Measurements from ENCODE around the gene SORL1. TPM values are rescaled to one million over a fixed set of nuclear protein-coding genes. Genes with fewer than 3 reads are reported as not detected.

Gene SORL1
- total and polyA plus RNA-seq, 2 of the 8 experiments (the other 6 are each of a cell fraction or from before 2014, with no cell fraction given): 38.1 to 65.5 TPM

DNA sequence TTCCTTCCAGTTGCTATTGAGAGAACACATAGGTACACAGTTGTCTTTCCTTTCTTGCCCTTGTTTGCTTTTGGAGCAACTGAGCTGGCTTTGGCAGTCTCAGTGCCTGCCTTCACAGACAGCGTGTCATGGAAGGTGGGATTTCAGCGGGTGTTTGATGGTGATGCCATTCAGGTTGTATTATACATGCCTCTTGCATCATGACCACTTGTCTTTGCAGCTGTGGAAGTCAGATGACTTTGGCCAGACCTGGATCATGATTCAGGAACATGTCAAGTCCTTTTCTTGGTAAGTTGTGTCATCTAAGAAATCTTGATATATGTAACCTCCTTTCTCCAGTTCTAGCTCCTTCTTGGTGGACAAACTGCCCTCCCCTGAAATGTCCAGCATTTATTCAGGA, 37.7 kb downstream of the SORL1 start:
- Histone ChIP-seq H3K4me3 (ENCODE audit: extremely low read depth in 1 of 4, insufficient read depth in 2 of 4, low read depth in 3 of 4, low read length in 4 of 4) (no peak overlapping the region), H3K23me2 (ENCODE audit: low read depth, low read length) (no peaks in the 10 kb centered on the region)

More for the DNA sequence above, 37.7 kb downstream of the SORL1 start:
- no peak overlapping the region for H2AFZ ChIP-seq (ENCODE audit: low read length)
- CTCF ChIA-PET (ENCODE audit: partially characterized antibody): interaction anchor here (1.4 kb wide), 1 partner anchor 25 kb away, joined by 4 read pairs; no protein-coding TSS in a partner anchor
- H3K14ac ChIP-seq (ENCODE audit: insufficient read length): no peak overlapping the region
- H4K91ac ChIP-seq (replicated peaks; ENCODE audit: insufficient read length, low read length): no peak overlapping the region
- WGBS, 2 experiments (ENCODE audit: extremely low coverage in 1 of 2, insufficient coverage in 1 of 2, insufficient read length in 1 of 2, insufficient replicate concordance in 2 of 2, low coverage in 1 of 2, low lambda C conversion rate in 2 of 2, missing lambda C conversion rate in 1 of 2): 95% methylated on average over 2 of the region's 2 CpGs; no CpG with 5 or more reads in 1 of the 2 experiments
- H4K5ac ChIP-seq (ENCODE audit: insufficient read length, low read depth, low read length): no peak overlapping the region
- H3K4me1 ChIP-seq (replicated peaks in 1 of 4; ENCODE audit: control insufficient read depth in 3 of 4, insufficient read depth in 4 of 4, low read length in 3 of 4): peaks cover 0 to 7% (median 6%) of the 10 kb centered on the region in 4 experiments; a peak in 4 of 7 replicates
- no peak overlapping the region for H3K4ac ChIP-seq (replicated peaks; ENCODE audit: insufficient read length, low read depth, low read length)
- H2BK15ac ChIP-seq (ENCODE audit: low read length): no peak overlapping the region
- no peak overlapping the region for H2BK20ac ChIP-seq (ENCODE audit: low read length)
- no peak overlapping the region for H2BK5ac ChIP-seq (ENCODE audit: low read depth, low read length)
- H2BK120ac ChIP-seq (replicated peaks; ENCODE audit: low read depth, low read length): no peak overlapping the region
- no peak overlapping the region for H2AK5ac ChIP-seq (ENCODE audit: low read depth, low read length)
- H3K79me2 ChIP-seq (ENCODE audit: control insufficient read depth in 1 of 2, insufficient read depth in 2 of 2, low read length in 2 of 2): peaks cover 0 to 3% of the 10 kb centered on the region in 2 experiments; a peak in 2 of 4 replicates
- no peak overlapping the region for H3K56ac ChIP-seq (replicated peaks; ENCODE audit: insufficient read length, low read depth, low read length)
- H3K36me3 ChIP-seq (ENCODE audit: control insufficient read depth in 2 of 4, insufficient read depth in 4 of 4, low read length in 3 of 4): peaks cover 2 to 31% (median 21%) of the 10 kb centered on the region in 4 experiments; a peak in 7 of 8 replicates
- POLR2A ChIA-PET (ENCODE audit: partially characterized antibody): no interaction called here
- no peaks in the 10 kb centered on the region for H3K9me3 ChIP-seq (ENCODE audit: insufficient read depth in 2 of 2, low read depth in 1 of 2, low read length in 1 of 2)
- no peak for FAIRE-seq
- no peaks in the 10 kb centered on the region for H4K20me1 ChIP-seq (replicated peaks in 1 of 2; ENCODE audit: control insufficient read depth in 1 of 2, insufficient read depth in 2 of 2, low read length in 2 of 2)
- peak in 1 of 2 experiments; percentile 8 for DNase-seq (ENCODE audit: low read depth in 1 of 2, low spot score in 2 of 2)
- H3K18ac ChIP-seq (ENCODE audit: extremely low read depth, low read length): no peak overlapping the region
- no peak overlapping the region for H2BK12ac ChIP-seq (ENCODE audit: low read depth, low read length)
- no peak overlapping the region for H3K4me2 ChIP-seq (ENCODE audit: insufficient read depth in 1 of 2, low read depth in 2 of 2, low read length in 2 of 2)
- peaks cover 6% of the 10 kb centered on the region; the same call in 1 of the 2 replicates for H3K79me1 ChIP-seq (ENCODE audit: low read depth, low read length)
- no peak overlapping the region for H4K8ac ChIP-seq (ENCODE audit: extremely low read depth, insufficient read depth, low read length)
- no peaks in the 10 kb centered on the region for H3K27me3 ChIP-seq (replicated peaks in 1 of 4; ENCODE audit: control insufficient read depth in 3 of 4, extremely low read depth in 1 of 4, insufficient read depth in 3 of 4, low read length in 3 of 4)
- no peak overlapping the region for H3K27ac ChIP-seq (ENCODE audit: low read depth, low read length)
- no peak overlapping the region for H3K23ac ChIP-seq (ENCODE audit: insufficient read length)
- no peak for TF ChIP-seq SIRT6 (IDR thresholded peaks at IDR 0.05; ENCODE audit: low read length)
- no peak for TF ChIP-seq ATF3 (IDR thresholded peaks at IDR 0.05; ENCODE audit: insufficient read depth, low read depth, low read length)
- TF ChIP-seq, protein P1, sequence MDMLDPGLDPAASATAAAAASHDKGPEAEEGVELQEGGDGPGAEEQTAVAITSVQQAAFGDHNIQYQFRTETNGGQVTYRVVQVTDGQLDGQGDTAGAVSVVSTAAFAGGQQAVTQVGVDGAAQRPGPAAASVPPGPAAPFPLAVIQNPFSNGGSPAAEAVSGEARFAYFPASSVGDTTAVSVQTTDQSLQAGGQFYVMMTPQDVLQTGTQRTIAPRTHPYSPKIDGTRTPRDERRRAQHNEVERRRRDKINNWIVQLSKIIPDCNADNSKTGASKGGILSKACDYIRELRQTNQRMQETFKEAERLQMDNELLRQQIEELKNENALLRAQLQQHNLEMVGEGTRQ (IDR thresholded peaks at IDR 0.05; ENCODE audit: low read length): no peak
- no peak for TF ChIP-seq RBBP5 (IDR thresholded peaks at IDR 0.05; ENCODE audit: borderline replicate concordance, low read depth, low read length)
- no peak for TF ChIP-seq TCF12 (IDR thresholded peaks at IDR 0.05; ENCODE audit: low read depth, low read length)
- TF ChIP-seq CBX5 (IDR thresholded peaks at IDR 0.05; ENCODE audit: low read depth, low read length): no peak
- H3K9ac ChIP-seq (replicated peaks in 1 of 4; ENCODE audit: extremely low read depth in 1 of 4, low read depth in 3 of 4, low read length in 3 of 4): no peak overlapping the region

Measured in H1 (cell line).